Activated CD8-positive, alpha-beta memory T cell treated with anti-CD3 and anti-CD28 coated beads, Interleukin-2, amount 50 U/mL, for 4 hours (primary cell): ENCODE results near the gene ACTR3C.
"Not testable (repeated sequence)": the region's sequence is repeated elsewhere in the genome, so short reads cannot be mapped to it uniquely, and the experiment has no call there.

Experiments used
- DNase-seq: peaks from one replicate; pipeline ENCODE4 v3.0.0-alpha.2; 2020

Gene ACTR3C

GRCh38 chr7:150312649-150313366, 10.5 kb downstream of the ACTR3C start:
- DNase-seq: not testable (repeated sequence)

GRCh38 chr7:150311711-150312110, 11.6 kb downstream of the ACTR3C start:
- no peak for DNase-seq

GRCh38 chr7:150311146-150311545, 12.2 kb downstream of the ACTR3C start:
- DNase-seq: no peak

- no peak for DNase-seq
Measured at GRCh38 chr7:150308575-150308974, 14.8 kb downstream of the ACTR3C start.

GRCh38 chr7:150307904-150308303, 15.4 kb downstream of the ACTR3C start:
- no peak for DNase-seq

GRCh38 chr7:150307129-150307528, 16.2 kb downstream of the ACTR3C start:
- DNase-seq: no peak

- DNase-seq: not testable (repeated sequence)
Measured at GRCh38 chr7:150306377-150306776, 17.0 kb downstream of the ACTR3C start.

GRCh38 chr7:150305903-150306284, 17.5 kb downstream of the ACTR3C start:
- DNase-seq: not testable (repeated sequence)

GRCh38 chr7:150305259-150305902, 18.0 kb downstream of the ACTR3C start:
- DNase-seq: not testable (repeated sequence)

GRCh38 chr7:150304499-150305258, 18.7 kb downstream of the ACTR3C start:
- not testable (repeated sequence) for DNase-seq

- not testable (repeated sequence) for DNase-seq
Measured at GRCh38 chr7:150302908-150303310, 20.4 kb downstream of the ACTR3C start.

GRCh38 chr7:150297978-150298377, 25.4 kb downstream of the ACTR3C start:
- DNase-seq: not testable (repeated sequence)

- not testable (repeated sequence) for DNase-seq
Measured at GRCh38 chr7:150296802-150297201, 26.5 kb downstream of the ACTR3C start.

- DNase-seq: not testable (repeated sequence)
Measured at GRCh38 chr7:150295614-150296013, 27.7 kb downstream of the ACTR3C start.

GRCh38 chr7:150295027-150295426, 28.3 kb downstream of the ACTR3C start:
- not testable (repeated sequence) for DNase-seq

- DNase-seq: not testable (repeated sequence)
Measured at GRCh38 chr7:150290317-150290716, 33.0 kb downstream of the ACTR3C start.

- not testable (repeated sequence) for DNase-seq
Measured at GRCh38 chr7:150288816-150289215, 34.5 kb downstream of the ACTR3C start.

GRCh38 chr7:150287815-150288214, 35.5 kb downstream of the ACTR3C start:
- not testable (repeated sequence) for DNase-seq

GRCh38 chr7:150285849-150286754, 37.2 kb downstream of the ACTR3C start:
- DNase-seq: not testable (repeated sequence)

- DNase-seq: not testable (repeated sequence)
Measured at GRCh38 chr7:150283608-150284007, 39.7 kb downstream of the ACTR3C start.

GRCh38 chr7:150283111-150283510, 40.2 kb downstream of the ACTR3C start:
- not testable (repeated sequence) for DNase-seq

- not testable (repeated sequence) for DNase-seq
Measured at GRCh38 chr7:150281681-150282403, 41.5 kb downstream of the ACTR3C start.
